Left colon (tissue), 2 donors: ENCODE data around the gene KRTAP5-5. TPM values are rescaled to one million over a fixed set of nuclear protein-coding genes. Genes with fewer than 3 reads are reported as not detected.
"Not testable (repeated sequence)": the region's sequence is repeated elsewhere in the genome, so short reads cannot be mapped to it uniquely, and the experiment has no call there.

Source experiments
- ATAC-seq: fragments of 200-7000 bp; cut with Tn5 transposase; one replicate; pipeline ENCODE4 v1.9.1; 2020; ENCODE audit warnings: mild to moderate bottlenecking, moderate library complexity
- DNase-seq, 2 donors: peaks; one replicate each; pipeline ENCODE4 v3.0.0-alpha.2; 2020
- intact Hi-C, 2 donors: fragments of 100-400 bp; cut with DNase I in 1 of 2; cut with micrococcal nuclease in 1 of 2; formaldehyde crosslinking; loops; one replicate each; pipeline versions ENCODE4 v1.11.2 to v1.14.0; 2022; cut with DNase I, micrococcal nuclease
- total RNA-seq, 2 donors: library from RNA; stranded (reverse); fragmentation: NEBNext Ultra II Directional; extraction: Animal tissue kit (Norgen Biotek cat#: 25700); gene quantifications; one replicate each; pipeline ENCODE4 v1.2.1, GENCODE V29; 2021
- donor health status: DM: no; HTN: no; CAD: no.
- donor health status: DM: yes; HTN: yes; CAD: no.

The KRTAP5-5 gene
- total RNA-seq, 2 donors from 2014 or later, result 0.28 to 0.43 TPM

DNA sequence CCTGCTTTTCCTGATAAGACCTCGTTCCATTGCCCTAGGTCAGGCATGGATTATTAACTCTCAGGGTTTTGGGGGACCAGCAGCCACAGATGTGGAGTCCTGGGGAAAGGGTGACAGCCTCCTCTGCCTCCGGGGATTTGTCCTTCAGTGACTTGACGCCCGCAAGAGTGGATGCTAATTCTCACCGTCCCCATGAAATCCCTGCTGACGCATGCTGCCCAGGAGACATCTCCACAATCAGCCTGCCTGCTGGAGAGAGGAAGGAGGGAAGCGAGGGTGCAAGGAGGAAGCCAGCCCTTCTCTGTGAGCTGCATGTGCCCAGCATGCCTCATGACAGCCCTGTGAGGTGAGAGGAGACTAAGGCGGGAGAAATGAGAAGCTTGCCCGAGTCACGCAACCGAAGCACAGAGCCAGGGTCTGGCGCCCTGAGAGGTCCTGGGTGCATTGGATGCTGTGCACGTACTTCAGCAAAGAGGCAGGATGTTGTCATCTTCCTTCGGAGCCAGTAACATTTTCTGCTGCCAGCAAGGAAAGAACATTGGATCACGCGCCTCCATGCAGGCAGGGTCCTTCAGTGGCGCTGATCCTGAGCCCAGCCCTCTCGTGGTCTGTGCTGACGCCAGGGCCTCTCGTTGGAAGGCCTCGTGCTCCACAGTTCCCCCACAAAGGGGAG, 40.1 kb downstream of the KRTAP5-5 start:
- intact Hi-C loops, result no loop called here
- no peak for DNase-seq
- ATAC-seq, result no peak

DNA sequence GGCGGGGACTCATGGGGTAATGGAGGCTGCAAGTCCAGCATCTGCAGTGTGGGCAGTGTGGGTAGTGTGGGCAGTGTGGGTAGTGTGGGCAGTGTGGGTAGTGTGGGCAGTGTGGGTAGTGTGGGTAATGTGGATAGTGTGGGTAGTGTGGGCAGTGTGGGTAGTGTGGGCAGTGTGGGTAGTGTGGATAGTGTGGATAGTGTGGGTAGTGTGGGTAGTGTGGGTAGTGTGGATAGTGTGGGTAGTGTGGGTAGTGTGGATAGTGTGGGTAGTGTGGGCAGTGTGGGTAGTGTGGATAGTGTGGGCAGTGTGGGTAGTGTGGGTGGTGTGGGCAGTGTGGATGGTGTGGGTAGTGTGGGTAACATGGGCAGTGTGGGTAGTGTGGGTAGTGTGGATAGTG, 40.9 kb downstream of the KRTAP5-5 start:
- DNase-seq, ATAC-seq: not testable (repeated sequence)

DNA sequence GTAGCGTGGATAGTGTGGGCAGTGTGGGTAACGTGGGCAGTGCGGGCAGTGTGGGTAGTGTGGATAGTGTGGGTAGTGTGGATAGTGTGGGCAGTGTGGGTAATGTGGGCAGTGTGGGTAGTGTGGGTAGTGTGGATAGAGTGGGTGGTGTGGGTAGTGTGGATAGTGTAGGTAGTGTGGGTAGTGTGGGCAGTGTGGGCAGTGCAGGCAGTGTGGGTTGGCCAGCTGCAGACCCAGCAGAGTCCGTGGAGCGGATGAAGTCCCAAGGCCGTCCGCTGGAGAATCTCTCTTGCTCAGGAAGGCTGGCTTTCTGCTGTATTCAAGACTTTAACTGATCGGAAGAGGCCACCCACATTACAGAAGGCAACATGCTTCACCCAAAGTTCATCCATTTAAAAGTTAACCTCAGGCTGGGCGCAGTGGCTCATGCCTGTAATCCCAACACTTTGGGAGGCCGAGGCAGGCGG, 41.4 kb downstream of the KRTAP5-5 start:
- no peak for ATAC-seq
- intact Hi-C loops, result no loop called here
- no peak for DNase-seq

More for the DNA sequence above, 40.9 kb downstream of the KRTAP5-5 start:
- intact Hi-C loops, result not testable (repeated sequence)

DNA sequence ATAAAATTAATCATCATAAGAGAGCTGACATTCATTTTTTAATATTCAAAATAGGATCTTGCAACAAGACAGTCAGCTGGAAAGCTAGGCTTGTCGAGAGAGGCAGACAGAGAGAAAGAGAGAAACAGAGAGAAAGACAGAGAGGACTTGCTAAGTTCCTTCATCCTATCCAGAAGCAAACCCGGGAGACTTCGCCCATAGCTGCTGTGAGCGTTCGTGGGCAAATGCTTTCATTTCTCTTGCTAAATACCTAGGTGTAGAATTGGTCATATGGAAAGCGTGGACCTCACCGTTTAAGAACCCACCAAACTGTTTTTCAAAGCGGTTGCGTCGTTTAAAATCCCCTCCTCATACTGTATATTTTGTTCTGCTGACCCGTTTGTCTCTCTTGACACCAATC, 42.1 kb downstream of the KRTAP5-5 start:
- ATAC-seq (no peak), DNase-seq (no peak)
- intact Hi-C loops, result no loop called here

DNA sequence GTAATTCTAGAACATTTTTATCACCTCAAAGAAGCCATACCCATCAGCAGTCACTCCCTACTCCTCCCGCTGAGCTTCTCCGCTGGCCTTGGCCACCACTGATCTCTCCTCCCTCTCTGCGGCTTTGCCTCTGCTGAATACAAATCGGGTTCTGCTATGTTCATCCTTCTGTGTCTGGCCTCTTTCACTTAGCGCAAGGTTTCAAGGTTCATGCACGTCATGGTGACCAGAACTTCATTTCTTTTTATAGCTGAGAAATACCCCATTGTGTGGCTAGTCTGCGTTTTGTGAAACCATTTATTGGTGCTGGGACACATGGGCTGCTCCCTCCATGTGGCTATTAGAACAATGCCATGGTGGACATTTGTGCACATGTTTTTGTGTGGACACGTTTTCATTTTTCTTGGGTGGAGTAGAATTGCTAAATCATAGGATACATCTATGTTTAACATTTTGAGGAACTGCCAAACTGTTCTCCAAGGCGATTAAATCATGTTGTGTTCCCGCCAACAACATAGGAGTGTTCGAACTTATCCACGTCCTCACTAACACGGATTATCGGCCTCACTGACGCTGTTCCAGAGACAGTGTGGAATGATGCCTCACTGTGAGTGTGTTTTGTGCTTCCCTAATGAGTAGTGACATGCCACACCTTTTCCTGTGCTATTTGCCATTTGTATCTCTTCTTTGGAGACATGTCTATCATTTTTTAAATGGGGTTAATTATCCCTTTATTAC, 43.2 kb downstream of the KRTAP5-5 start:
- DNase-seq (no peak), ATAC-seq (no peak)
- intact Hi-C loops, result no loop called here

DNA sequence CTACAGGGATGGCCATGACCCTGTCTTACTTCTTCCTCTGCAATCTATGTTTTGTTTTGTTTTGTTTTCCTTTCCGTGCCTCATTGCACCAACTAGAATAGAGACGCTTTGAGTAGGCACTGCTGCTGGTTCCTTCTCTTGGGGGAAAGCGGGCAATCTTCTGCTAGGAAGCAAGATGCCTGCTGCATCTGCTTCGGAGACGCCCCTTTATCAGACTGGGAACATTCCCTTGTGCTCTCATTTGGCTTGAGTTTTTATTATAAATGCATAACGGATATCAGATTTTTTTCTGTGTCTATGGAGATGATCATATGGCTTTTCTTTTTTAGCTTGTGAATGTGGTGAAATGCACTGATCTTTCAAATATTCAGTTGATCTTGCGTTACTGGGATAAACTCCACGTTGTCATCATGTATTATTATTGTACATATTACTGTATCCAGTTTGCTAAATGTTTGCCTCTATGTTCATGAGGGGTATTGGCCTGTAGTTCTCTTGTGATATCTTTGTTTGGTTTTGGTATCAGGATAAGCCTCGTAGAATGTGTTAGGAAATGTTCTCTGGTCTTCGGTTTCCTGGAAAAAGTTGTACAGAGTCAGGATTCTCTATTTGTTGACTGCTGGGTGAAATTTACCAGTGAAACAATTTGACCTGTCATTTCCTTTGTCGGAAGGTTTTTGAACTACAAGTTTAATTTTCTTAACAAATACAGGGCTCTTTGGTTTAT, 44.0 kb downstream of the KRTAP5-5 start:
- intact Hi-C loops, result no loop called here
- ATAC-seq, result no peak
- no peak for DNase-seq

DNA sequence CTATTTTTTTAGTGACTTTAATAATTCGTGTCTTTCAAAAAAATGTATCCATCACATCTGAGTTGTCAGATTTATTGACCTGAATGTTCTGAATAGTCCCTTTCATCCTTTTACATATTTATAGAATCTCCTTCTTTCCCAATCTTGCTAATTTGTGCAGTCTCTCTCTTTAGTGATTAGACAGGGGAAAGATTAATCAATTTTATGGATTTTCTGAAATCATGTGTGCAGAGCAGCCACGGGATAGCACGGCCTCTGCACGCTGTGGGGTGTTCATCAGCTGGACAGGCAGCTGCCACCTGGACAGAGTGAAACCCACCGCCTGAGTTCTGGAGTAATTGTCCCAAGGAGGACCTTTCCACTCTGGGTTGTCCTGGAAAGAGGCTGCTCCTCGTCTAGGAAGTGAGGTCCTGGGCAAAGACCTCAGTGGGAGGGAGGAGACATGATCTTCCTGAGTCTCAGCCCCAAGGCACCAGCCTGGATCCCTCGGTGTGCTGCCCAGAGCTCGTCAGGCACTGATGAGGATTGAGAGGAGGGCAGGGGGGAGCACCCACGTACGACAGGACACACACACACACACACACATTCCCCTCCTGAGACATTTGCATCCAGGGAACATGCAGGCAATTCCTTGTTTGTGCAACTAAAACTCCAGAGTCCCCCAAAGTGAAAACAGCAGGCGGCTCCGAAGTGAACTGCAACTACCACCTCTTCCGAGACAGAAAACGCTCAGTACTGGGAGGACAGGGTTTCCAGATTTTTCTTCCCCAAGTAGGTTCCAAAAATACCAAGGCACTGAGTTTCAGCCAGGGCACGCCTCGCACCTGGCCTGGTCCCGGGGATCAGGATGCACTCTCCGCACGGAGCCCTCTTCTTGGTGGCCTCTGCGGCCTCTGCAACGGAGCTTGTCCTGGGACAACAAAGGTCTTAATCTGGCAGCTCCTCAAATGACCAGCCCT, 44.9 kb downstream of the KRTAP5-5 start:
- intact Hi-C loops, result no loop called here
- DNase-seq (no peak), ATAC-seq (no peak)

DNA sequence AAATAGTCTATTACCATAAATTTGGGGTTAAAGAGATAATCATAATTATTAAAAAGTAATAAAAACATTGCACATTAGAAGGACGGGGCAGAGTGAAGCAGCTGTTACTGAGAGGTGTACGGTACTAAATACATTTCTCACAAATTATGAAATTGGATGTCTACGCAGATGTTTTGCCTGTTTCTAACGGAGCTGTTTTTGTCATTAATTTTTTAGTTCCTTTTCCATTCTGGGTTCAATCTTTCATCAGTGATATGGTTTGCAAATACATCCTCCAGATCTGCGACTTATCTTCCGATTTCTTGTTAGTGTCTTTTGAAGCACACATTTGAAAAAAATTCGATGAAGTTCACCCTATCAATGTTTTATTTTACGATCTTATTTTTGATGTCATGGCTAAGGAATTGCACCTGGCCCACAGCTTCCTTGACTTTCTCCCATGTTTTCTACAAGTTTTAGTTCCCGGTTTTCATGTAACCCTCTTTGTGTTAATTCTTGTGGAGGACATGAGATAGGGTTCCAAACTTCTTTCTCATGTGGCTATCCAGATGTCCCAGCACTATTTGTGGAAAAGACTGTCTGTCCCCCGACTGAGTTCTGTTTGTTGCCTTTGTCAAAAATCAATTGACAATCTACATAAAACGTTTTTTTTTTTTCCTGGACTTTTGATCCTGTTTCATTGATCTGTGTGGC, 46.1 kb downstream of the KRTAP5-5 start:
- intact Hi-C loops, result no loop called here
- DNase-seq (no peak), ATAC-seq (no peak)

DNA sequence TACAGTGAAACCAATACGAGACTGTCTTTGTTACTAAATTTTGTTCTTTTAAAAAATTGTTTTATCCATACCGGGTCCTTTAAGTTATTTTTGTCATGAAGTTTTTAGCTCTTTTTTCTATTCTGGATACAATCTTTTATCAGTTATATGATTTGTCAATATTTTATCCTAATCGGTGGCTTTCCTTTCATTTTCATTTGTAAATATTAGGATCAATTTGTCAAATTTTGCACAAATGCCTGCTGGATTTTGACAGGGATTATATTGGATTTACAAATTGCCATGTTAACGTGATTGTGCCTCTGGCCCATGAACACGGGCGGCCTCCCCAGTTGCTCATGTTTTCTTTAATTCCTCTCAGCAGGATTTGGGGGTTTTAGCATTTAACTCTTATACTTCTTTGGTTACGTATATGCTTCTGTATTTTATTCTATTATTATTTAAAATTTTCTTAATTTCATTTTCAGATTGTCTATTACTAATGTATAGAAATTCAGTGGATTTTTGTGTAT, 46.7 kb downstream of the KRTAP5-5 start:
- intact Hi-C loops, result no loop called here
- DNase-seq (no peak), ATAC-seq (no peak)

DNA sequence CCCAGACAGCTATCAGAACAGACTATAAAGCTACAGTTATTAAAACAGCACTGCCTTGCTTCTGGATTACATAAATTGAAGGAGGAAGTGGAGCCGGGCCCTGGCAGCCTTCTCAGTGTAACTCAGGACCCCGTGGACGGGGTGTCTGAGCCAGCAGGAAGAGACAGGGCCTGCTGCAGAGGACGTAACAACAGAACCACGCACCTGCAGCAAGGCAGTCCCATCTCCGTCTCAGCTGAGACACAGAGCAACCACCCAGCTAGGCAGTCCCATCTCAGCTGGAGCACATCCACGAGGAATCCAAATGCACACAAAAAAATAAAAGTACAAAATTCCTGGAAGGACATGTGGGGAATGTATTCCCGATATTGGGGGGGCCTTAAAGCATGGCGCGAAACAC, 50.3 kb downstream of the KRTAP5-5 start:
- DNase-seq, result no peak
- intact Hi-C loops, result no loop called here
- no peak for ATAC-seq

Other genes with a start within 250 kb of the KRTAP5-5 start
- gene BRSK2, start 239.8 kb upstream of the KRTAP5-5 start, total RNA-seq, result under 1 TPM; 0.53 to 0.79 TPM
- gene MOB2, start 143.0 kb upstream of the KRTAP5-5 start, total RNA-seq, result 10 to 100 TPM; 48.3 to 55.8 TPM
- gene DUSP8, start 57.5 kb upstream of the KRTAP5-5 start, total RNA-seq, result 10 to 100 TPM; 27.2 to 45.0 TPM
- not detected for gene KRTAP5-1, start 44.5 kb upstream of the KRTAP5-5 start, total RNA-seq
- gene KRTAP5-2, start 31.5 kb upstream of the KRTAP5-5 start, total RNA-seq, result not detected
- not detected for gene KRTAP5-3, start 21.3 kb upstream of the KRTAP5-5 start, total RNA-seq
- not detected for gene KRTAP5-4, start 7.6 kb upstream of the KRTAP5-5 start, total RNA-seq
- gene KRTAP5-6, start 67.4 kb downstream of the KRTAP5-5 start, total RNA-seq, result not detected
- gene IFITM10, start 120.8 kb downstream of the KRTAP5-5 start, total RNA-seq, result 1 to 10 TPM in 1 of 2 donors, under 1 TPM in 1; 0.87 to 1.7 TPM
- 1,000 to 10,000 TPM; 1,016 to 1,279 TPM for gene CTSD, start 134.2 kb downstream of the KRTAP5-5 start, total RNA-seq
- gene SYT8, start 205.2 kb downstream of the KRTAP5-5 start, total RNA-seq, result 1 to 10 TPM in 1 of 2 donors, under 1 TPM in 1; 0.75 to 4.6 TPM
- gene TNNI2, start 209.2 kb downstream of the KRTAP5-5 start, total RNA-seq, result under 1 TPM in 1 of 2 donors, not detected in 1; 0.92 TPM
- gene LSP1, start 223.3 kb downstream of the KRTAP5-5 start, total RNA-seq, result 10 to 100 TPM in 1 of 2 donors, 1 to 10 TPM in 1; 9.9 to 28.6 TPM